ENCODE data around the gene MSI2. TPM values are rescaled to one million over a fixed set of nuclear protein-coding genes. Genes with fewer than 3 reads are reported as not detected.
A peak's percentile ranks its signal among the peaks of the same experiment; 100 is the strongest.

Gene MSI2
- total RNA-seq, 2 experiments from 2014 or later = 131 to 164 TPM

DNA sequence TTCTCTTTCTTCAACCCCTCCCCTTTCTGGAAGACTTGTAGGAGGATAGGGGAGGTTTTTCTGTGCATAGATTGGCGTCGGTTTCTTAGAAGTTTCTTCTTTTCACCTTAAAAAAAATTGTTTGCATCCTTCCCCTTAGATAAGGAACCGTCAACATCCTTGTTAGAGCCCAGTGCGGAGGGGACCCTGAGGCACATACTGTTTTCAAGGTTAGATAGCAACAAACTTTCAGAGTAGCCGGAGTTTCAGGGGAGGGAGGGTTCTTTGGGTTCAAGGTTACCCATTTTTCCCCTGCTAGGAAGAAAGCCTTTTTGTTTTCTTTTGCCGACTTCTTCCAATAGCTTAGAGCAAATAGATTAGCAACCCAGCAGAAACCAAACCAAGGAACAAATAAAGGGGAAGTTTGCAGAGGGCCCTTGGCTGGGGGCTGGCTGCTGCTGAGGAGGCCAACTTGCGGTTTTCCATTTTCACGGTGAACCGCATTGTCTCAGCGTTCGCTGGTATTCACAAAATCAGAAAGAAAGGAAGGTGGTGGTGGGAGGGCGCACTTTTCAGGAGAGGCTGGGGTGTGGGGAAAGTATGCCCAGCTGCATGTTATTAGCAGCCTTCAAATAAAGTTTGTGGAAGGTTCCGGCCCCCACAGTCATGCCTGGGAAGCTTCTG, 28.8 kb downstream of the MSI2 start:
- no TSS peak for BruUV-seq (replicated peaks)
- Histone ChIP-seq H3K79me2 (ENCODE audit: insufficient read depth, low read depth, low read length) (peaks cover 6% of the 10 kb centered on the region; the same call in 1 of the 2 replicates), H3K9me2 (ENCODE audit: insufficient read depth, low read length) (no peaks in the 10 kb centered on the region), H4K20me1 (ENCODE audit: insufficient read depth, low read length) (no peaks in the 10 kb centered on the region), H3K27ac (ENCODE audit: low read depth, low read length, poor library complexity, severe bottlenecking) (peak overlapping the region; percentile 70), H3K4me1 (ENCODE audit: insufficient read depth, low read length, poor library complexity, severe bottlenecking) (peaks cover 50% of the 10 kb centered on the region), H3K4me3 (ENCODE audit: low read depth, low read length, poor library complexity, severe bottlenecking) (peak overlapping the region; percentile 54), H3K36me3 (ENCODE audit: insufficient read depth, low read length) (peaks cover 67% of the 10 kb centered on the region), H3K9me3 (ENCODE audit: low read length) (no peaks in the 10 kb centered on the region), H3K4me2 (ENCODE audit: low read length) (peak overlapping the region; percentile 80), H2AFZ (ENCODE audit: low read length) (peak overlapping the region; percentile 32; the same call in 1 of the 2 replicates)
- TF ChIP-seq, protein P1, sequence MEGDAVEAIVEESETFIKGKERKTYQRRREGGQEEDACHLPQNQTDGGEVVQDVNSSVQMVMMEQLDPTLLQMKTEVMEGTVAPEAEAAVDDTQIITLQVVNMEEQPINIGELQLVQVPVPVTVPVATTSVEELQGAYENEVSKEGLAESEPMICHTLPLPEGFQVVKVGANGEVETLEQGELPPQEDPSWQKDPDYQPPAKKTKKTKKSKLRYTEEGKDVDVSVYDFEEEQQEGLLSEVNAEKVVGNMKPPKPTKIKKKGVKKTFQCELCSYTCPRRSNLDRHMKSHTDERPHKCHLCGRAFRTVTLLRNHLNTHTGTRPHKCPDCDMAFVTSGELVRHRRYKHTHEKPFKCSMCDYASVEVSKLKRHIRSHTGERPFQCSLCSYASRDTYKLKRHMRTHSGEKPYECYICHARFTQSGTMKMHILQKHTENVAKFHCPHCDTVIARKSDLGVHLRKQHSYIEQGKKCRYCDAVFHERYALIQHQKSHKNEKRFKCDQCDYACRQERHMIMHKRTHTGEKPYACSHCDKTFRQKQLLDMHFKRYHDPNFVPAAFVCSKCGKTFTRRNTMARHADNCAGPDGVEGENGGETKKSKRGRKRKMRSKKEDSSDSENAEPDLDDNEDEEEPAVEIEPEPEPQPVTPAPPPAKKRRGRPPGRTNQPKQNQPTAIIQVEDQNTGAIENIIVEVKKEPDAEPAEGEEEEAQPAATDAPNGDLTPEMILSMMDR (conservative IDR thresholded peaks at IDR 0.05; ENCODE audit: low read length) = peak; percentile 30; the same call in 1 of the 2 replicates
- no peak for TF ChIP-seq EZH2phosphoT487 (IDR thresholded peaks at IDR 0.05; ENCODE audit: borderline replicate concordance, low read depth, low read length)
- ChIA-PET CTCF (ENCODE audit: unreplicated experiment) (interaction anchor here (0.6 kb wide), 1 partner anchor 413 kb away, joined by 3 read pairs; no protein-coding TSS in a partner anchor), POLR2A (interaction anchor here (0.5 to 1.1 kb wide), 7 partner anchors 24 to 1752 kb away, joined by 3 to 10 read pairs (median 4); no protein-coding TSS in a partner anchor)
- peak; percentile 77 for DNase-seq (ENCODE audit: low spot score)
- intact Hi-C loops (cut with micrococcal nuclease; ENCODE audit: unreplicated experiment) = loop anchor here (1.0 to 5.0 kb wide), 2 partner anchors 71 to 117 kb away; no protein-coding TSS in a partner anchor

DNA sequence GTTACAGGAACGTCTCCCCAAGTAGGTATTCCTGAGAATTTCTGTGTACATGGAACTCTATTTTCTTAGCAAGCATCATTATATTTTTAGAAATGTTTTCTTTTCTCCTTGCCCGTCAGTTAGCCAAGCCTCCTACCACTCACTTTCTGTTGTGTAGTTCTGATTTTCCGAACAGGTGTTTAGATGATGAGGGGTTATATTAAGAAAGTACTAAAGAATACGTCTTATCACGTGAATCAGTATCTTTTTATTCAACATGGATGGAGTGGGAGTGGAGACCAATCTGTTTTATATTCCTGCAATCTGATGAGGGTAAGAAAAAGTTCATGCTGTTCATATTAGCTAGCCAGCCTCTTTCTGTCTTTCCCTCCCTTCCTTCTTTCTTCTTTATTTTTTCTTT, 29.4 kb downstream of the MSI2 start:
- H3K79me2 ChIP-seq (ENCODE audit: insufficient read depth, low read depth, low read length) = peaks cover 6% of the 10 kb centered on the region; the same call in 1 of the 2 replicates
- H3K9me2 ChIP-seq (ENCODE audit: insufficient read depth, low read length) = no peaks in the 10 kb centered on the region
- peak overlapping the region; percentile 54 for H3K4me3 ChIP-seq (ENCODE audit: low read depth, low read length, poor library complexity, severe bottlenecking)
- intact Hi-C loops (cut with micrococcal nuclease; ENCODE audit: unreplicated experiment) = loop anchor here (1.0 to 5.0 kb wide), 2 partner anchors 71 to 117 kb away; no protein-coding TSS in a partner anchor
- peak; percentile 59 for DNase-seq (ENCODE audit: low spot score)
- TF ChIP-seq, protein P1 (conservative IDR thresholded peaks at IDR 0.05; ENCODE audit: low read length) = no peak
- no peak for TF ChIP-seq EZH2phosphoT487 (IDR thresholded peaks at IDR 0.05; ENCODE audit: borderline replicate concordance, low read depth, low read length)
- peak overlapping the region; percentile 80 for H3K4me2 ChIP-seq (ENCODE audit: low read length)
- no peaks in the 10 kb centered on the region for H3K9me3 ChIP-seq (ENCODE audit: low read length)
- H3K36me3 ChIP-seq (ENCODE audit: insufficient read depth, low read length) = peaks cover 61% of the 10 kb centered on the region
- ChIA-PET POLR2A (interaction anchor here (0.7 kb wide), 1 partner anchor 1753 kb away, joined by 3 read pairs; no protein-coding TSS in a partner anchor), CTCF (ENCODE audit: unreplicated experiment) (interaction anchor here (0.6 kb wide), 1 partner anchor 414 kb away, joined by 3 read pairs; no protein-coding TSS in a partner anchor)
- no peaks in the 10 kb centered on the region for H4K20me1 ChIP-seq (ENCODE audit: insufficient read depth, low read length)
- H2AFZ ChIP-seq (ENCODE audit: low read length) = peak overlapping the region; percentile 32; the same call in 1 of the 2 replicates
- H3K27ac ChIP-seq (ENCODE audit: low read depth, low read length, poor library complexity, severe bottlenecking) = peak overlapping the region; percentile 70
- BruUV-seq (replicated peaks) = no TSS peak
- peaks cover 50% of the 10 kb centered on the region for H3K4me1 ChIP-seq (ENCODE audit: insufficient read depth, low read length, poor library complexity, severe bottlenecking)
